Measurements from ENCODE around the gene RAB26.

RAB26 gene

GRCh38 chr16:2161911-2162310, 13.5 kb downstream of the RAB26 start:
- DNase-seq: no peak

- DNase-seq: no peak
These were observed 14.3 kb downstream of the RAB26 start for GRCh38 chr16:2162676-2163118.

- DNase-seq: peak in 2 of 5 donors; percentile 30 to 35
These were observed 14.9 kb downstream of the RAB26 start for GRCh38 chr16:2163211-2163881.

GRCh38 chr16:2165861-2166260, 17.4 kb downstream of the RAB26 start:
- DNase-seq: no peak

GRCh38 chr16:2166263-2167067, 18.0 kb downstream of the RAB26 start:
- no peak for DNase-seq

GRCh38 chr16:2167068-2167638, 18.7 kb downstream of the RAB26 start:
- DNase-seq: no peak

GRCh38 chr16:2170080-2170479, 21.7 kb downstream of the RAB26 start:
- no peak for DNase-seq

- DNase-seq: no peak
These were observed 22.4 kb downstream of the RAB26 start for GRCh38 chr16:2170587-2171435.

- DNase-seq: no peak
These were observed 23.3 kb downstream of the RAB26 start for GRCh38 chr16:2171601-2172178.

- no peak for DNase-seq
These were observed 24.4 kb downstream of the RAB26 start for GRCh38 chr16:2172688-2173335.

- no peak for DNase-seq
These were observed 24.9 kb downstream of the RAB26 start for GRCh38 chr16:2173366-2173765.

- DNase-seq: no peak
These were observed 25.5 kb downstream of the RAB26 start for GRCh38 chr16:2173916-2174315.

- DNase-seq: no peak
These were observed 26.1 kb downstream of the RAB26 start for GRCh38 chr16:2174396-2175131.

- no peak for DNase-seq
These were observed 27.0 kb downstream of the RAB26 start for GRCh38 chr16:2175454-2175853.

GRCh38 chr16:2176047-2176446, 27.6 kb downstream of the RAB26 start:
- DNase-seq: no peak

- no peak for DNase-seq
These were observed 28.7 kb downstream of the RAB26 start for GRCh38 chr16:2177101-2177500.

GRCh38 chr16:2177561-2177960, 29.1 kb downstream of the RAB26 start:
- DNase-seq: no peak

- DNase-seq: peak in 2 of 5 donors; percentile 34 to 44
These were observed 30.1 kb downstream of the RAB26 start for GRCh38 chr16:2178321-2179106.

- no peak for DNase-seq
These were observed 30.7 kb downstream of the RAB26 start for GRCh38 chr16:2179107-2179501.

GRCh38 chr16:2179576-2179975, 31.2 kb downstream of the RAB26 start:
- DNase-seq: no peak
